GM12878 (cell line): ENCODE data around the gene RSPO3. TPM values are rescaled to one million over a fixed set of nuclear protein-coding genes. Genes with fewer than 3 reads are reported as not detected.

Experiments
- ATAC-seq: fragments of 200-7000 bp; cut with Tn5 transposase; 3 replicates; pipeline ENCODE4 v1.9.1; 2020; ENCODE audit warnings: mild to moderate bottlenecking, moderate library complexity
- BruUV-seq: library from RNA; stranded (reverse); fragments of 400-500 nt; replicated peaks from 2 replicates; lab custom pipeline; 2021; lab: Mats Ljungman, UMichigan
- CTCF ChIA-PET: fragments of 300-600 bp; sonication (Branson Sonifier 250); formaldehyde crosslinking; extraction: SDS; loops from one replicate; lab custom pipeline; 2021; ENCODE audit warnings: inconsistent platforms; lab: Yijun Ruan, JAX
- POLR2A ChIA-PET: fragments of 350-600 bp; formaldehyde crosslinking; extraction: SDS; loops from one replicate; lab custom pipeline; 2021; ENCODE audit warnings: inconsistent platforms; lab: Charles Lee
- RAD21 ChIA-PET: fragments of 300-600 bp; sonication (Branson Sonifier 250); formaldehyde crosslinking; loops from one replicate; lab custom pipeline; 2023; ENCODE audit warnings: antibody characterized with exemption; ENCODE audit not compliant: unreplicated experiment; lab: Charles Lee
- SMC1A ChIA-PET: fragments of 300-600 bp; sonication (Branson Sonifier 250); formaldehyde crosslinking; loops from one replicate; lab custom pipeline; 2023; ENCODE audit not compliant: unreplicated experiment, uncharacterized antibody; lab: Charles Lee
- DNase-seq: peaks from one replicate; pipeline ENCODE4 v3.0.0-alpha.2; 2011; ENCODE audit warnings: low read depth, low spot score
- FAIRE-seq: peaks from 3 replicates; lab custom pipeline; 2011; peaks lifted over from hg19 to GRCh38; lab: Jason Lieb, UNC
- H2AFZ ChIP-seq: 2 replicates; pipeline ENCODE4 v1.6.0; 2011; ENCODE audit warnings: low read depth, low read length, control low read depth; ENCODE audit not compliant: control insufficient read depth
- H3K27ac ChIP-seq: 2 replicates; pipeline ENCODE4 v1.5.1; 2011; ENCODE audit warnings: control low read depth; ENCODE audit not compliant: control insufficient read depth, insufficient read depth
- H3K27me3 ChIP-seq, 2 experiments: replicated peaks in 1 of 2; 2 replicates each; pipeline versions ENCODE4 v1.6.0 to v1.6.1; 2011; ENCODE audit warnings: low read length in 1 of 2; ENCODE audit not compliant: control insufficient read depth in 2 of 2, insufficient read depth in 2 of 2
- H3K36me3 ChIP-seq, 2 experiments: 2 replicates each; pipeline ENCODE4 v1.5.1; 2011; ENCODE audit warnings: low read length in 1 of 2; ENCODE audit not compliant: control insufficient read depth in 2 of 2, insufficient read depth in 2 of 2
- H3K4me1 ChIP-seq: 2 replicates; pipeline ENCODE4 v1.6.1; 2011; ENCODE audit warnings: mild to moderate bottlenecking, low read length, moderate library complexity, mixed read lengths; ENCODE audit not compliant: control insufficient read depth, insufficient read depth
- H3K4me2 ChIP-seq: 2 replicates; pipeline ENCODE4 v1.6.0; 2011; ENCODE audit warnings: control low read depth; ENCODE audit not compliant: control insufficient read depth, insufficient read depth
- H3K4me3 ChIP-seq: fragments of 200-600 bp; sonication (generic); 2 replicates; pipeline ENCODE4 v1.5.1; 2016
- H3K79me2 ChIP-seq: 2 replicates; pipeline ENCODE4 v1.6.0; 2011; ENCODE audit warnings: low read length; ENCODE audit not compliant: control insufficient read depth, insufficient read depth
- H3K9ac ChIP-seq: 2 replicates; pipeline ENCODE4 v1.8.0; 2011; ENCODE audit warnings: low read length, control low read depth, mixed read lengths; ENCODE audit not compliant: control insufficient read depth, insufficient read depth
- H3K9me3 ChIP-seq: replicated peaks from 3 replicates; pipeline ENCODE4 v1.5.1; 2011; ENCODE audit warnings: mild to moderate bottlenecking, low read length; ENCODE audit not compliant: control insufficient read depth, insufficient read depth
- H4K20me1 ChIP-seq: 2 replicates; pipeline ENCODE4 v1.6.0; 2011; ENCODE audit not compliant: control insufficient read depth, insufficient read depth
- ATF3 ChIP-seq: IDR thresholded peaks from 2 replicates; pipeline ENCODE4 v1.6.1; 2011; ENCODE audit warnings: low read depth, mild to moderate bottlenecking, low read length, moderate library complexity, borderline replicate concordance; ENCODE audit errors: extremely low read depth
- CBFB ChIP-seq: IDR thresholded peaks from 2 replicates; pipeline ENCODE4 v1.6.1; 2016; ENCODE audit warnings: antibody characterized with exemption, low read depth
- HDAC2 ChIP-seq: fragments of 200-600 bp; sonication (generic); IDR thresholded peaks from 2 replicates; pipeline ENCODE4 v1.6.1; 2017
- KDM1A ChIP-seq: fragments of 200-600 bp; sonication (generic); IDR thresholded peaks from 2 replicates; pipeline ENCODE4 v1.6.1; 2016; ENCODE audit warnings: borderline replicate concordance
- NFIC ChIP-seq: IDR thresholded peaks from 2 replicates; pipeline ENCODE4 v1.6.1; 2012; ENCODE audit warnings: low read depth, mild to moderate bottlenecking, inconsistent platforms, low read length, moderate library complexity
- SMAD1 ChIP-seq: fragments of 450-650 bp; IDR thresholded peaks from 2 replicates; pipeline ENCODE4 v1.6.1; 2018; ENCODE audit warnings: mild to moderate bottlenecking, low read depth; ENCODE audit not compliant: partially characterized antibody
- ZNF24 ChIP-seq: fragments of 450-650 bp; IDR thresholded peaks from 2 replicates; pipeline ENCODE4 v1.6.1; 2017; ENCODE audit warnings: antibody characterized with exemption, mild to moderate bottlenecking
- WGBS: methylation state at CpG from one replicate; pipeline ENCODE4 v1.1.6; 2016; ENCODE audit warnings: low lambda C conversion rate; ENCODE audit not compliant: insufficient replicate concordance, insufficient coverage; ENCODE audit errors: missing lambda C conversion rate; 5-methylcytosine and 5-hydroxymethylcytosine counted together
- in situ Hi-C: fragments of 300-500 bp; cut with MboI; formaldehyde crosslinking; loops from 9 replicates; pipeline ENCODE4 v1.14.3; 2018; ENCODE audit warnings: mixed read lengths
- intact Hi-C: fragments of 100-400 bp; cut with micrococcal nuclease; formaldehyde crosslinking; loops from one replicate; pipeline ENCODE4 v1.14.2; 2022; ENCODE audit not compliant: unreplicated experiment
- polyA plus RNA-seq, 11 experiments: library from polyadenylated mRNA; depleted of rRNA in 4 of 11; unstranded in 6 of 11; stranded (reverse) in 5 of 11; fragments of >200 nt; fragmentation: Nextera tagmentation in 4 of 11; fragmentation: Illumina TruSeq in 1 of 11; extraction: Ambion mirVana in 4 of 11; extraction: Trizol in 1 of 11; gene quantifications; 1 replicate in 1 of 11; 2 replicates in 10 of 11; pipeline versions ENCODE4 v1.2.1 to v1.2.3, GENCODE V29; 2011 to 2016; ENCODE audit warnings: inconsistent platforms in 2 of 11, missing spikeins in 2 of 11, low read depth in 1 of 11
- total RNA-seq, 4 experiments: library from RNA; depleted of rRNA in 3 of 4; stranded (reverse); fragments of >200 nt in 3 of 4; fragmentation: Illumina TruSeq in 1 of 4; extraction: Trizol in 1 of 4; gene quantifications; 2 replicates each; pipeline versions ENCODE4 v1.2.1 to v1.2.3, GENCODE V29; 2013 to 2021
- TF ChIP-seq, protein P1 (sequence below): IDR thresholded peaks from 2 replicates; pipeline ENCODE4 v1.6.1; 2011; ENCODE audit warnings: low read depth, low read length, improper control_type of control experiment, borderline replicate concordance

The RSPO3 gene
- total and polyA plus RNA-seq, 10 of the 15 experiments (the other 5 are each of a cell fraction or from before 2014, with no cell fraction given) = 0.16 TPM; not detected in 9

- Histone ChIP-seq H3K4me2 (no peak overlapping the region), H3K9ac (no peak overlapping the region)
- FAIRE-seq (no peak), DNase-seq (no peak), ATAC-seq (no peak)
- CTCF ChIA-PET = no interaction called here
- 21% methylated on average over 2 of the region's 2 CpGs for WGBS
- no peak for TF ChIP-seq HDAC2
- no peak for TF ChIP-seq SMAD1
- TF ChIP-seq NFIC = no peak
- TF ChIP-seq KDM1A = no peak
- TF ChIP-seq ATF3 = no peak
- TF ChIP-seq, protein P1, sequence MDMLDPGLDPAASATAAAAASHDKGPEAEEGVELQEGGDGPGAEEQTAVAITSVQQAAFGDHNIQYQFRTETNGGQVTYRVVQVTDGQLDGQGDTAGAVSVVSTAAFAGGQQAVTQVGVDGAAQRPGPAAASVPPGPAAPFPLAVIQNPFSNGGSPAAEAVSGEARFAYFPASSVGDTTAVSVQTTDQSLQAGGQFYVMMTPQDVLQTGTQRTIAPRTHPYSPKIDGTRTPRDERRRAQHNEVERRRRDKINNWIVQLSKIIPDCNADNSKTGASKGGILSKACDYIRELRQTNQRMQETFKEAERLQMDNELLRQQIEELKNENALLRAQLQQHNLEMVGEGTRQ = no peak
- TF ChIP-seq ZNF24 = no peak
- no peak for TF ChIP-seq CBFB
- TF ChIP-seq, all 136 proteins: peak for 0
- Histone ChIP-seq H4K20me1 (no peaks in the 10 kb centered on the region), H3K4me3 (no peak overlapping the region), H3K27me3 (no peaks in the 10 kb centered on the region), H3K36me3 (no peaks in the 10 kb centered on the region), H3K9me3 (no peaks in the 10 kb centered on the region), H2AFZ (no peak overlapping the region), H3K27ac (no peak overlapping the region), H3K4me1 (no peaks in the 10 kb centered on the region), H3K79me2 (no peaks in the 10 kb centered on the region)
- in situ Hi-C loops (no loop called here), intact Hi-C loops (no loop called here)
- BruUV-seq = no TSS peak
- ChIA-PET POLR2A (no interaction called here), SMC1A (no interaction called here), RAD21 (no interaction called here)
Observed at GRCh38 chr6:127083231-127083962, 35.1 kb upstream of the RSPO3 start.
